Measurements from ENCODE around the gene SGTA.

DNA sequence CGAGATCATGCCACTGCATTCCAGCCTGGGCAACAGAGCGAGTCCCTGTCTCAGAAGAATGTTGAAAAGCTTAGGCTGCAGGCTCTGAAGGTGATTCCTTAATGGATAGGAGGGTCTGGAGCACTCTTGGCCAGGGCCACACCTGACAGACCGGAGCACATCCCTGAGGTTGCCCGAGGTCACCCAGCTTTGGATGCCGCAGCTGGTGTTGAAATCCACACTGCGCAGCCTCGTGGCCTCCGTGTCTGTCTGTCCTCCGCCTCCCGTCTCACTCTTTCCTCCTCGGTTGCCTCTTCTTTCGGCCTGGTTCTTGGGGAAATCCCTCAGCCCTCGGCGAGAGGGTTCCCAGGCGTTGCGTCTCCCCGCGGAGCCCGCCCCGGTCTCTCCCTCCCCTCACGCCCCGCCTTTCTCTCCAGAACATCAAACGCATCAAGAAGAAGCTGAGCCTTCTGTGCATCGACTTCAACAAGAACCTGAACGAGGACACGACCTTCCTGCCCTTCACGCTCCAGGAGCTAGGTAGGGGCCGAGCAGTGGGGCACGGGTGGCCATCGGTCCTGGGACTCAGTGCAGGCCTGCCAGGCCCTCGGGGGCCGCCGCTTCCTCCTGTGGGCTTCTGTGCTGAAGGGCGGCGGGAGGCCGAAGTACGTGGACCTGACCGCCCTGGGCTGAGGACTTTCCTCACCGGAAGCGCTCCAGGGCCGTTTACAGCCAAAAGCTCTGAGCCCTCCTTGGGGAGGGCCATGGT, 16.4 kb upstream of the SGTA start:
- TF ChIP-seq, protein P1, sequence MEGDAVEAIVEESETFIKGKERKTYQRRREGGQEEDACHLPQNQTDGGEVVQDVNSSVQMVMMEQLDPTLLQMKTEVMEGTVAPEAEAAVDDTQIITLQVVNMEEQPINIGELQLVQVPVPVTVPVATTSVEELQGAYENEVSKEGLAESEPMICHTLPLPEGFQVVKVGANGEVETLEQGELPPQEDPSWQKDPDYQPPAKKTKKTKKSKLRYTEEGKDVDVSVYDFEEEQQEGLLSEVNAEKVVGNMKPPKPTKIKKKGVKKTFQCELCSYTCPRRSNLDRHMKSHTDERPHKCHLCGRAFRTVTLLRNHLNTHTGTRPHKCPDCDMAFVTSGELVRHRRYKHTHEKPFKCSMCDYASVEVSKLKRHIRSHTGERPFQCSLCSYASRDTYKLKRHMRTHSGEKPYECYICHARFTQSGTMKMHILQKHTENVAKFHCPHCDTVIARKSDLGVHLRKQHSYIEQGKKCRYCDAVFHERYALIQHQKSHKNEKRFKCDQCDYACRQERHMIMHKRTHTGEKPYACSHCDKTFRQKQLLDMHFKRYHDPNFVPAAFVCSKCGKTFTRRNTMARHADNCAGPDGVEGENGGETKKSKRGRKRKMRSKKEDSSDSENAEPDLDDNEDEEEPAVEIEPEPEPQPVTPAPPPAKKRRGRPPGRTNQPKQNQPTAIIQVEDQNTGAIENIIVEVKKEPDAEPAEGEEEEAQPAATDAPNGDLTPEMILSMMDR (IDR thresholded peaks at IDR 0.05; ENCODE audit: low read length), result no peak
- TF ChIP-seq EZH2phosphoT487 (IDR thresholded peaks at IDR 0.05; ENCODE audit: low read length) (no peak), EZH2 (optimal IDR thresholded peaks at IDR 0.05; ENCODE audit: low read depth, low read length) (no peak)
